ENCODE results near the gene DLGAP3. TPM values are rescaled to one million over a fixed set of nuclear protein-coding genes. Genes with fewer than 3 reads are reported as not detected.

DLGAP3 gene
- total and polyA plus RNA-seq, 4 donors = 0.05 to 0.19 (median 0.08) TPM

DNA sequence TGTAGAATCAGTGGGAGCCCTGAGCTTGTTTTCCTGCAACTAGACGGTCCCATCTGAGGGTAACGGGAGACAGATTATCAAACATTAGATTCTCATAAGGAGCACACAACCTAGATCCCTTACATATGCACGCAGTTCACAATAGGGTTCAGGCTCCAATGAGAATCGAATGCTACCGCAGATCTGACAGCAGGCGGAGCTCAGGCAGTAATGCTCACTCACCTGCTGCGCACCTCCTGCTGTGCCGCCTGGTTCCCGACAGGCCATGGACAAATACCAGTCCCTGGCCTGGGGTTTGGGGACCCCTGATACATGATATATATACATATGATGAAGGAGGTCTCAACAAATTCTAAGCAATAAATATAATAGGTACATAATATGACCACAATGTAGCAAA is 50.2 kb downstream of the DLGAP3 start:
- H3K9me3 ChIP-seq (ENCODE audit: control insufficient read depth in 4 of 4, low read length in 3 of 4) = peaks cover 0 to 4% (median 2%) of the 10 kb centered on the region in 4 donors
- H3K27ac ChIP-seq (ENCODE audit: low read depth in 1 of 2, low read length in 2 of 2) = no peak overlapping the region
- WGBS = 59% methylated on average over 9 of the region's 9 CpGs
- no peak overlapping the region for H3K4me3 ChIP-seq (ENCODE audit: low read depth in 1 of 3, low read length in 3 of 3)
- H3K27me3 ChIP-seq (ENCODE audit: control insufficient read depth in 4 of 4, insufficient read depth in 4 of 4, low read length in 3 of 4) = peaks cover 0 to 4% (median 0%) of the 10 kb centered on the region in 4 donors
- DNase-seq (ENCODE audit: low spot score) = no peak
- no peak for TF ChIP-seq FOXA2 (IDR thresholded peaks at IDR 0.05)
- no peak for TF ChIP-seq ATF3 (IDR thresholded peaks at IDR 0.05)
- TF ChIP-seq SP1 (IDR thresholded peaks at IDR 0.05) = no peak
- TF ChIP-seq, protein P1, sequence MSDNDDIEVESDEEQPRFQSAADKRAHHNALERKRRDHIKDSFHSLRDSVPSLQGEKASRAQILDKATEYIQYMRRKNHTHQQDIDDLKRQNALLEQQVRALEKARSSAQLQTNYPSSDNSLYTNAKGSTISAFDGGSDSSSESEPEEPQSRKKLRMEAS (IDR thresholded peaks at IDR 0.05) = no peak
- TF ChIP-seq, protein P2, sequence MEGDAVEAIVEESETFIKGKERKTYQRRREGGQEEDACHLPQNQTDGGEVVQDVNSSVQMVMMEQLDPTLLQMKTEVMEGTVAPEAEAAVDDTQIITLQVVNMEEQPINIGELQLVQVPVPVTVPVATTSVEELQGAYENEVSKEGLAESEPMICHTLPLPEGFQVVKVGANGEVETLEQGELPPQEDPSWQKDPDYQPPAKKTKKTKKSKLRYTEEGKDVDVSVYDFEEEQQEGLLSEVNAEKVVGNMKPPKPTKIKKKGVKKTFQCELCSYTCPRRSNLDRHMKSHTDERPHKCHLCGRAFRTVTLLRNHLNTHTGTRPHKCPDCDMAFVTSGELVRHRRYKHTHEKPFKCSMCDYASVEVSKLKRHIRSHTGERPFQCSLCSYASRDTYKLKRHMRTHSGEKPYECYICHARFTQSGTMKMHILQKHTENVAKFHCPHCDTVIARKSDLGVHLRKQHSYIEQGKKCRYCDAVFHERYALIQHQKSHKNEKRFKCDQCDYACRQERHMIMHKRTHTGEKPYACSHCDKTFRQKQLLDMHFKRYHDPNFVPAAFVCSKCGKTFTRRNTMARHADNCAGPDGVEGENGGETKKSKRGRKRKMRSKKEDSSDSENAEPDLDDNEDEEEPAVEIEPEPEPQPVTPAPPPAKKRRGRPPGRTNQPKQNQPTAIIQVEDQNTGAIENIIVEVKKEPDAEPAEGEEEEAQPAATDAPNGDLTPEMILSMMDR (IDR thresholded peaks at IDR 0.05; ENCODE audit: low read depth, low read length, missing input control) = no peak
- no peak for TF ChIP-seq RAD21 (IDR thresholded peaks at IDR 0.05)
- TF ChIP-seq FOXA1 (IDR thresholded peaks at IDR 0.05) = no peak
- no peak for TF ChIP-seq ZBTB33 (IDR thresholded peaks at IDR 0.05)
- TF ChIP-seq EGR1 (IDR thresholded peaks at IDR 0.05; ENCODE audit: low read depth in 2 of 2) = no peak
- TF ChIP-seq RXRA (IDR thresholded peaks at IDR 0.05) = no peak
- TF ChIP-seq JUND (IDR thresholded peaks at IDR 0.05) = no peak
- no peak for TF ChIP-seq YY1 (IDR thresholded peaks at IDR 0.05)
- no peak for TF ChIP-seq REST (IDR thresholded peaks at IDR 0.05)
- no peak for TF ChIP-seq TAF1 (conservative IDR thresholded peaks at IDR 0.05)
- TF ChIP-seq HNF4G (IDR thresholded peaks at IDR 0.05) = no peak
- TF ChIP-seq GABPA (IDR thresholded peaks at IDR 0.05 in 1 of 2, conservative IDR thresholded peaks at IDR 0.05 in 1 of 2) = no peak
- TF ChIP-seq HNF4A (conservative IDR thresholded peaks at IDR 0.05) = no peak
- TF ChIP-seq NR2F2 (IDR thresholded peaks at IDR 0.05) = no peak
- H3K9ac ChIP-seq (ENCODE audit: low read depth in 1 of 2, low read length in 2 of 2) = no peak overlapping the region
- no peaks in the 10 kb centered on the region for H3K36me3 ChIP-seq (ENCODE audit: control insufficient read depth in 4 of 4, insufficient read depth in 3 of 4, low read depth in 1 of 4, low read length in 3 of 4)
- no peaks in the 10 kb centered on the region for H3K4me1 ChIP-seq (ENCODE audit: control insufficient read depth in 4 of 4, insufficient read depth in 4 of 4, low read length in 3 of 4)

Measured in liver (tissue), 9 donors.